Cardiac fibroblast (primary cell): ENCODE results near the gene PLA2G2E.

Experiments
- DNase-seq, 2 donors: peaks; one replicate each; pipeline versions ENCODE4 v3.0.0 to v3.0.0-alpha.2; 2010; ENCODE audit warnings: low read depth in 2 of 2
- H3K4me3 ChIP-seq, 2 donors: replicated peaks in 1 of 2; 1 replicate in 1 of 2; 2 replicates in 1 of 2; pipeline ENCODE4 v1.5.1; 2011; ENCODE audit warnings: low read depth in 2 of 2, low read length in 2 of 2, mild to moderate bottlenecking in 2 of 2, moderate library complexity in 1 of 2
- TF ChIP-seq, protein P1 (sequence below): IDR thresholded peaks from one replicate; pipeline ENCODE4 v1.5.1; 2011; ENCODE audit warnings: low read depth, mild to moderate bottlenecking, low read length, inconsistent platforms

PLA2G2E gene

DNA sequence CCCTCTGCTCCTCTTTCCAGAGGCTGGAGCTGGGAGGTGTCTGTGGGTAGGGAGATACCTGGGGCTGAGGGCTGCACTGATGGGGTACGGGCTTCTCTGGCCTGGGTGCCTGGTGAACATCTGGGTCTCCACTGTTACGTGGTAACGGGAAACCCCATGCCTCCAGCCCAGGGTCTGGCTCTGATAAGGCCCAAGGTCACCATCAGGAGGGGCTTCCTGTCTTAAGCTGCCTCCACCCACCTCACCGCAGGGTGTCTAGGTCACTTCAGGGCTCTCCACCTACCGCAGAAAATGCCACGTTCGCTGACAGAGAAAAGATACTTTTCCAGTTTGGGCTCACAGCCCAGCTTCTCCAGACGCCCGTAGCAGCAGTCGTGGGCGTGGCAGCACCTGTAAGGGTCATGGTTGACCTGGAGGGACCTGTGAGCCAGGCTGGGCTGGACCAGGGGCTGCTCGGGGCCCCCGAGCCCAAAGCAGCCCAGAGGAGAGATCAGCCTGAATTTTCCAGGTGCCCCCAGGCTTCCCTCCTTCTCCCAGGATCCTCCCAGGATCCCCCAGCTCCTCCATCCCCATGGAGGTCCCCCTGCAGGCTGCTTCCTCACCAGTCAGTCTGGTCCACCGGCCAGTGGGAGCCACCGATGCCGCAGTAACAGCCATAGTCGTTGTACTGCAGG is 1.3 kb downstream of the PLA2G2E start:
- DNase-seq = no peak
- TF ChIP-seq, protein P1, sequence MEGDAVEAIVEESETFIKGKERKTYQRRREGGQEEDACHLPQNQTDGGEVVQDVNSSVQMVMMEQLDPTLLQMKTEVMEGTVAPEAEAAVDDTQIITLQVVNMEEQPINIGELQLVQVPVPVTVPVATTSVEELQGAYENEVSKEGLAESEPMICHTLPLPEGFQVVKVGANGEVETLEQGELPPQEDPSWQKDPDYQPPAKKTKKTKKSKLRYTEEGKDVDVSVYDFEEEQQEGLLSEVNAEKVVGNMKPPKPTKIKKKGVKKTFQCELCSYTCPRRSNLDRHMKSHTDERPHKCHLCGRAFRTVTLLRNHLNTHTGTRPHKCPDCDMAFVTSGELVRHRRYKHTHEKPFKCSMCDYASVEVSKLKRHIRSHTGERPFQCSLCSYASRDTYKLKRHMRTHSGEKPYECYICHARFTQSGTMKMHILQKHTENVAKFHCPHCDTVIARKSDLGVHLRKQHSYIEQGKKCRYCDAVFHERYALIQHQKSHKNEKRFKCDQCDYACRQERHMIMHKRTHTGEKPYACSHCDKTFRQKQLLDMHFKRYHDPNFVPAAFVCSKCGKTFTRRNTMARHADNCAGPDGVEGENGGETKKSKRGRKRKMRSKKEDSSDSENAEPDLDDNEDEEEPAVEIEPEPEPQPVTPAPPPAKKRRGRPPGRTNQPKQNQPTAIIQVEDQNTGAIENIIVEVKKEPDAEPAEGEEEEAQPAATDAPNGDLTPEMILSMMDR = no peak
- H3K4me3 ChIP-seq = no peak overlapping the region

DNA sequence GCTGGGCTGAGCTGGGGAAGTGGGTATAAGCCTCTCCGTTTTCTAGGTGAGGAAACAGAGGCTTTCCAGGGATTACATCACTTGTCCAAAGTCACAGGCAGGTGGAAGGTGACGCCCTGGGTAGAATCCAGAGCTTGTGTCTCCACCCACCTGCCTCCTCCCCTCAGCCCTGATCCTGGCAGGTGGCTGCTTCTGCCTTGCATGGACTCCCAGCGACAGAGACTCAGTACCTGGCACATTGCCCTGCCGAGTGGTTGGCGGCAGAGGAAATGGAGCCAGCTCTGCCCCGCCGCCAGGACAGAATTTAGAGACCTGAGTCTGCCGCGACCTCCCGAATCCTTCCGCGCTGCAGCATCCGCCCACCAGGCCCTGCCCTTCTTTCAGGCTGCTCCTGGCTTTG is 2.1 kb downstream of the PLA2G2E start:
- TF ChIP-seq, protein P1 = no peak
- no peak overlapping the region for H3K4me3 ChIP-seq
- DNase-seq = no peak

DNA sequence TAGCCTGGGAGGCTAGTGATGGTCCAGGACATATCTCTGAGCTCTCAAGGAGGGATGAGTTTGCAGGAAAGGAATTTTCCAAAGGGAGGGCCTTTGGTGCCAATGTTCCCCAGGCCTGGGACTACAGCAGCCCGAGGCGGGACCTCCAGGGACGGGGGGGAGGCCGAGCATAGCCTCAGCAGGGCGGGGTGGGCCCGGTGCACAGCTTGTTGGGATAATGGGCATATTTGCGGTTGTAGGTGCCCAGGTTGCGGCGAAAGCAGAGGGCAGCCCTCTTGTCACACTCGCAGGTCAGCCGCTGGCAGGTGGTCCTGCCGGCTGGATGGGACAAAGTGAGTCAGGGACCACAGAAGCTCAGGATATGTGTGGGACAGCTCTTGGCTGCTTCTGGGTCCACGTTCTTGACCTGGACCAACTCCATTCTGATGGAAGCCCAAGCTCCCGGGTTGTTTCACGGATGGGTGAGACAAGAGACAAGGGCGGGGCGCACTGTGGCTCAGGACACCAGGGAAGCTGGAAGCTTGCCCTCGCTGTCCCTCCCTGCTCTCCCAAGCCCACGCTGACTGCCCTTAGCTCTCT is 3.2 kb downstream of the PLA2G2E start:
- H3K4me3 ChIP-seq = no peak overlapping the region
- DNase-seq = no peak
- TF ChIP-seq, protein P1 = no peak

DNA sequence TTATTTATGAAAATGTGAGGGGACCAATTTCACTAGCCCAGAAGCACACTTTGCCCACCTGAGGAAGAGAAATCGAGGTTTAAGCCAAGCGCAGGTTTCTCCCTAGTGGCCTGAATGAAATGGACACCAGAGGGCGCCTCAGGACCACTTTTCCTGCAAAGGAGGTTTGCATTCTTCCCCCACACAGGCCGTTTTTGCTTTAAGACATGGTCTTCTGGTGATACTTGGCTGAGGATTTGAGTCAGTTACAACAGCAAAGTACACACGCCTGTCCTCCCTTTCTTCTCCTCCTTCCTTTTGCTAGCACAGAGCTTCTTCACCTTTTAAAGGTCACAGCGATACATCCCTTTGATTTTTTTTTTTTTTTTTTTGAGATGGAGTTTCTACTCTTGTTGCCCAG is 5.4 kb downstream of the PLA2G2E start:
- DNase-seq = peak; percentile 89 to 90
- TF ChIP-seq, protein P1 = peak; percentile 87
- no peak overlapping the region for H3K4me3 ChIP-seq

DNA sequence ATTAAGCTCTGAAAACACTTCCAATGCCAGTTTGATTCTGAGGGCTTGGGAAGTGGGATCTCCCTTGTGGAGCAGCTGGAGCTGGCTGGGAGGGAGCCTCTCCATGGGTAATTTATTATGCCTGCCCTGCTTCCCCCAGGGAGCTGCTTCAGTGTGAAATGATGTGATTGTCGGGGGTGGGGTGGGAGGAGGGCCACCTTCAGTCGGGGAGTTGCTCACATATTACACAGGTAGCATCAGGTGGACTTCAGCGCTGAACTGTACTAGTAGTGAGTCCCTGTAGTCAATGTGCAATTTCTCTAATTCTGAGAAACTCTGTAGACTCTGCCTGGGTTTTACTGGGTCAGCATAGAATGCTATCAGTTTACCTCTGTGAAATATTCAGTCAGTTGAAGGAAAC is 12.8 kb downstream of the PLA2G2E start:
- no peak overlapping the region for H3K4me3 ChIP-seq
- TF ChIP-seq, protein P1 = no peak
- no peak for DNase-seq

DNA sequence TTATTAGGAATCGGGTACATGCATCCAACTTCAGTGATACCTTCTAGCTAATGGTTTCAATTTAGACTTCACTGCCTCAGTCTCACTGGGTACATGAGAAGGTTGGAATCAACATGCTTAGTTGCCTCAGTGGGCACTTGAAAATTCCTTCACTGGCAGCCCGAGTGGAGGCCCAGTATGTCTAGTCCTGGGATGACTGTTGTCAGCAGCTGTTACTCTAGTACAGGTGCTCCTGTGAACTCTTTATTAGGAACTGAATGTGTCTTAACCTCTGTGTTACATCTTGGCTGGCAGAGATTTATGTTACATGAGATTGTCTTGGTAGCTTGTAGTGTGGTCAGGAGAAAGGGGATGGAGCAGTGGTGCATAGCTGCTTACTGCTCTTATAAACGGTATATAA is 13.4 kb downstream of the PLA2G2E start:
- no peak for DNase-seq
- TF ChIP-seq, protein P1 = no peak
- no peak overlapping the region for H3K4me3 ChIP-seq
